ENCODE results near the gene GMCL2.
"Not testable (repeated sequence)": the region's sequence is repeated elsewhere in the genome, so short reads cannot be mapped to it uniquely, and the experiment has no call there.

The GMCL2 gene, protein sequence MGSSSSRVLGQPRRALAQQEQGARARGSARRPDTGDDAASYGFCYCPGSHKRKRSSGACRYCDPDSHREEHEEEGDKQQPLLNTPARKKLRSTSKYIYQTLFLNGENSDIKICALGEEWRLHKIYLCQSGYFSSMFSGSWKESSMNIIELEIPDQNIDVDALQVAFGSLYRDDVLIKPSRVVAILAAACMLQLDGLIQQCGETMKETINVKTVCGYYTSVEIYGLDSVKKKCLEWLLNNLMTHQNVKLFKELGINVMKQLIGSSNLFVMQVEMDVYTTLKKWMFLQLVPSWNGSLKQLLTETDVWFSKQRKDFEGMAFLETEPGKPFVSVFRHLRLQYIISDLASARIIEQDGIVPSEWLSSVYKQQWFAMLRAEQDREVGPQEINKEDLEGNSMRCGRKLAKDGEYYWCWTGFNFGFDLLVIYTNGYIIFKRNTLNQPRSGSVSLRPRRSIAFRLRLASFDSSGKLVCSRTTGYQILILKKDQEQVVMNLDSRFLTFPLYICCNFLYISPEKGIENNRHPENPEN

DNA sequence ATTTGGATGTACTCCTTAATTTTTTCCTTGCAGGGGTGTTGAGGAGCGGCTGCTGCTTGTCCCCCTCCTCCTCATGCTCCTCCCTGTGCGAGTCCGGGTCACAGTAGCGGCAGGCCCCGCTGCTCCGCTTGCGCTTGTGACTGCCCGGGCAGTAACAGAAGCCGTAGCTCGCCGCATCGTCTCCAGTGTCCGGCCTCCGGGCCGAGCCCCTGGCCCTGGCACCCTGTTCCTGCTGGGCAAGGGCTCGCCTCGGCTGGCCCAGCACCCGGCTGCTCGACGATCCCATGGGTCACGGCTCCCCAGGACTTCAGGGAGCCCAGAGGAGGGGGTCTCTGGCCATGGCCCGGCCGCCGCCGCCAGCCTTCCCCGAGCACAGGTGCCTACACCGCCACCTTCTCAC is at the start of gene GMCL2:
Gene GMCL2 (minus strand): TSS at position 358 of the 400 bp plus-strand sequence. CDS start 72 bp downstream, at position 286.
- no peak for DNase-seq (ENCODE audit: low spot score)

- no peak for DNase-seq (ENCODE audit: low spot score)
Measured at GRCh38 chr5:178236679-178237078, 49.5 kb upstream of the GMCL2 start.

GRCh38 chr5:178236126-178236525 is 49.0 kb upstream of the GMCL2 start:
- DNase-seq (ENCODE audit: low spot score): no peak

DNA sequence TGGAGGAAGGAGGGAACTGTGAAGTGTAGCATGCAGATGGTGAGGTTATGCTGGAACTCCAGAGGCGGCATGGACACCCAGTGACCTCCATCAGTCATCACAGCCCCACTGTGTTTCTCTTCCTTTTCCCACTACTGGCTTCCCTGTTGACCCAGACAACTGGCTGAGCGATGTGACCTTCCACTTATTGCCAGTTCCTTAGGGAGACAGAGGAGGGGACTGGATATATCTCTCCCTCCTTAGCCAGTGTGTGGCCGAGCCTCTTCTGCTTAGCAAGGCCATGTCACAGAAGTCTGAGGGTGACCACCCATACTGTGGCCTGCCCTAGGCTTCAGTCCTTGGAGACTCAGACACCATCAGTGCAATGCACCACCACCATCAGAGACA is 48.4 kb upstream of the GMCL2 start:
- no peak for DNase-seq (ENCODE audit: low spot score)

DNA sequence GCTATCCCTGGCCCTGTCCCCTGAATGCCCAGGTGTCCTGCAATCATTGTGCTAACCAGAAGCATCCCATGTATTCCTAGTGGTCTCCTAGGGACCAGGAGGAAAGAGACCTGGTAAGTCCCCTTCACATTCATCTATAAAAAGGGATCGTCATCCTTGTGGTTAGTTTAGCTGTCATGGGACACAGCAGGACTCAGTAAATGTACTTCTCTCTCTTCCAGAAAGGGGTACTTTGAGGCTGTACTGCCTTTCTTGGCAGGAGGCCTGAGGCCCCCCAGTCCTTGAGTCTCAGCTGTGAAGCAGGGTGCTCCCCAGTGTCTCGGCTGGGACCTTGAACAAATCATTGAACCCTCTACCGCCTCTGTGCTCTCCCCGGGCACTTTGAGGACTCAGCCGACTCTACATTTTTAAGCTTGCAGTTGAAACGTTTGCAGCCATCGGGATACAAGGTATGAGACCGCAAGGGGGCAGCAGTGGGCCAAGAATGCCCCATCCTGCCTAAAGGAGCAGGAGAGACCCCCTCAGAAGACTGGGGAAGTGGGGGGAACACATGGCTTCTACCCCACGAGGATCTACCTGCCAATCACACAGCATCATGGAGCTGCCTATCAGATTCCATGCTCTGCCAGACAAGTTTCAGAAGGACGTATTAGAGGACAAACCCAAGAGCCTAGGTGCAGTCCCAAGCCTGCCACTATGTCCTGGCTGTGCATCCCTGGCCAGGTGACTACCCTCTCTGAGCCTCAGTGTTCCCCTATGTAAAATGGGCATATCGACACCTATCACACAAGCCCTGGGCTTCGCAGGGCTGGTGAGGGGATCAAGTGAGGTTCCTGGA is 47.8 kb upstream of the GMCL2 start:
- peak; percentile 56 for DNase-seq (ENCODE audit: low spot score)

GRCh38 chr5:178234121-178234749 is 47.1 kb upstream of the GMCL2 start:
- DNase-seq (ENCODE audit: low spot score): no peak

GRCh38 chr5:178232920-178233429 is 45.8 kb upstream of the GMCL2 start:
- DNase-seq (ENCODE audit: low spot score): no peak

- no peak for DNase-seq (ENCODE audit: low spot score)
Measured at GRCh38 chr5:178232124-178232919, 45.2 kb upstream of the GMCL2 start, which contains the start of gene PHYKPL. Gene PHYKPL (minus strand): TSS chr5:178232802. CDS start chr5:178232550, 252 bp downstream.

- no peak for DNase-seq (ENCODE audit: low spot score)
Measured at GRCh38 chr5:178231539-178232123, 44.5 kb upstream of the GMCL2 start.

DNA sequence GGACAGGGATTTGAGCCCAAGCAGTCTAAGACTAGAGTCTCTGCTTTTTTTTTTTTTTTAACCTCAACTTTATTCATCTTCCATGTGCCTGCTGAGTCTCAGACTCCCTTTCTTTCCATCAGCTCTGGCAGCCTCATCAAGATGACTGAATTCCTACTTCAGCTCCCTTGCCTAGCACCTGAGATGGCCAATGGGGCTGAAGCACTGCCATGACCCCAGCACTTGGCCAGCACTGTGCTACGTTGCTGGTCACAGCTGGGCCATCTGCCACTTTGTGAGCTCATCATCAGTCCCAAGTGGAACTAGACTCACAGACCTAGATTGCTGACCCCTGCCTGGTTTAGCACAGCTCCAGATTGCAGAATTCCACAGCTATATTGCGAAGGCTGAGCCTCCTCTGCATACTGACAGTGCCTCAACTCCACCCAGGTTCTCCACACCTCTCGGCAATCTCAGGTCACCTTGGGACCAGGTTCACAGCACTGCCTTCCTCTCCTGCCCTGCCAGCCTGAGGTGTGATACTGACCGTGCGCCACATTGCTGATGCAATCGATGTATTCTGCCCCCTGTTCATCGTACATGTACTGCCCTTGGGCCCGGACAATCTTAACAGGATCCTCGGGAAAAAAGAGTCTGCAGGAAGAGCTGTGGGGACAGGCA is 43.8 kb upstream of the GMCL2 start:
- no peak for DNase-seq (ENCODE audit: low spot score)

DNA sequence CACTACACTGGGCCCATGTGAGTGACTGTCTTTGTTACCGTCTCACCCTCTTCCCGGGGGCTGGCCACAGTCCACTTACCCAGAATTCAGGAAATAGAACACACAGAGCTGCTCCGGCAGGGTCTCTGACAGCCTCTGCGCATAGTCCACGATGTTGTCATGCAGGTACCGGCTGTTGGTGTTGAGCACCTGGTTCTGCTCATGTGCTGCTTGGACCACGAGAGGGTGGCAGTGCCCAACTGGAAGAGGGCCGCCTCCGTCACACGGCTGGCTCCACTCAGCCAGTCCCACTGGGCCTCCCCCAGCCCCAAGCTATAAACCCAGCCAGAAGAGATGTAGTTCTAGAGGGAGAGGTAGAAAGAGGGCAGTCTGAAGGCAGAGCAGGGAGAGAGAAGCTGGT is 42.7 kb upstream of the GMCL2 start:
- no peak for DNase-seq (ENCODE audit: low spot score)

DNA sequence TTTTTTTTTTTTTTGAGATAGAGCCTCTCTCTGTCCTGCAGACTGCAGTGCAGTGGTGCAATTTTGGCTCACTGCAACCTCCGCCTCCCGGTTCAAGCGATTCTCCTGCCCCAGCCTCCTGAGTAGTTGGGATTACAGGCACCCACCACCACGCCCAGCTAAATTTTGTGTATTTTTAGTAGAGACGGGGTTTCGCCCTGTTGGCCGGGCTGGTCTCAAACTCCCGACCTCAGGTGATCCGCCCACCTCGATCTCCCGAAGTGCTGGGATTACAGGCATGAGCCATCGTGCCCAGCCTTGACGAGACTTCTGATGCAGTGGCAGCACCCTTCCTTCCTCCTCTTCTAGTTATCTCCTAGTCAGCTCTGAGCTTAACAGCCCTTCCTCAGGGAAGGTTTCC is 41.9 kb upstream of the GMCL2 start:
- DNase-seq (ENCODE audit: low spot score): not testable (repeated sequence)

DNA sequence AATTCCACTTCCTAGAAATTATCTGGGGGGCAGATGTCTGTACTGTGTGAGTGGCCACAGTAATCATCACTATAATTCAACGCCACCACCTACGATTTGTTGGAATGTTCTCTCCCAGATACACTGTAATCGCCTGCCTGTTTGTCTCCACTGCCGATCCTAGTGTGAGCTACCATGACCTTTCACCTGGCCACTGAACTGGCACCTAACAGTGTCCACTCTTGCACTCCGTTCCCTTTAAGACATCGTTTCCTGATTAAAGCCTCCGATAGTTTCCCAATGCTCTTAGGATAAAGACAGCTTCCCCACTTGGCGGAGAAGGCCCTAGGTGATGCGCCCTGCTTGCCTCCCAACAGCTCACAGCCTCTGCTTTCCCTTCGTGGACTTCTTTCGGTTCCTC is 41.4 kb upstream of the GMCL2 start:
- DNase-seq (ENCODE audit: low spot score): no peak

- DNase-seq (ENCODE audit: low spot score): no peak
Measured at GRCh38 chr5:178227929-178228328, 40.8 kb upstream of the GMCL2 start.

GRCh38 chr5:178227138-178227659 is 40.0 kb upstream of the GMCL2 start:
- no peak for DNase-seq (ENCODE audit: low spot score)

GRCh38 chr5:178225174-178225573 is 38.0 kb upstream of the GMCL2 start:
- DNase-seq (ENCODE audit: low spot score): no peak

DNA sequence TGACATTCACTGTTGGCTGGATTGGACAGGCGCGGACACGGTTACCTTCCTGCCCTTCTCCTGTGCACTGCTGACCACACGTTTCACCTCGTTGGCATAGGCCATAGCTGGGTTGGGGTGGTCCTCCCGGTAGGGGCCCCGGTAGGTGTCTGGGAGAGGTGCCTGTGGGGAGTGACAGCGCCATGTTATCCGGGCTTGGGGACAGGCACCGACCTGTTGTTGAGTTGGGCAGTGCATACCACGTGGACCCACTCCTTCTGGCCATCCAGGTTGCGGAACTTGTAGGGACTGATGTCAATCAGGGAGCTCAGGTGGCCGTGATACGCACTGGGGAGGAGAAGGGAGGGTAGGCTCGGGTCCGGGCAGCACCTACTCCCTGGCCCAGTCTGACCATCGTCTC is 37.2 kb upstream of the GMCL2 start:
- DNase-seq (ENCODE audit: low spot score): no peak

DNA sequence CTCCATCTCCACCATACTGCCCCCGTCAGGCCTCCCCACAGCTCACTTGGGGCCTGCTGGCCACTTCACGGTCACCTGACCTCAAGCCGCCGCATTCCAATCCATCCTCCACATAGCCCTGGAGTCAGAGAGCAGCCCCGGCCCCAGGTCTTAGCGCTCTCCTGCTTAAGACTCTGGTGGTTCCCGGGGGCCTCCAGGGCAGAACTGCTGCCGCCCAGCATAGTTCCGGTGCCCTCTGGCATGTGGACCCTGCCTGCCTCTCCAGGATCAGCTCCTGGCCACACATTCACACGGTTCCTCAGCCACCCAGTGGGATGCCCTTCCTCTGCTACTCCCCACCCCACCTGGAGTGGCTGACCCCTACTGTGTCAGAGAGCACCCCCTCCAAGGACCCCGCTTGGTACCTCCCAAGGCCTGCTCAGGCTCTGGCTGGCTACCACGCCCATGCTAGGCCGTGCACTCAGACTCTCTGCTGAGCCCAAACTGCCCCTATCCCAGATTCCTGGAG is 36.7 kb upstream of the GMCL2 start:
- DNase-seq (ENCODE audit: low spot score): no peak

GRCh38 chr5:178223196-178223773 is 36.1 kb upstream of the GMCL2 start:
- no peak for DNase-seq (ENCODE audit: low spot score)

- DNase-seq (ENCODE audit: low spot score): no peak
Measured at GRCh38 chr5:178222292-178222691, 35.1 kb upstream of the GMCL2 start.

All from COLO829 (cell line).